GM12878 (cell line): Measurements from ENCODE around the gene MYBPC1. TPM values are rescaled to one million over a fixed set of nuclear protein-coding genes. Genes with fewer than 3 reads are reported as not detected.

Source experiments
- ATAC-seq: fragments of 200-7000 bp; cut with Tn5 transposase; 3 replicates; pipeline ENCODE4 v1.9.1; 2020; ENCODE audit warnings: mild to moderate bottlenecking, moderate library complexity
- BruUV-seq: library from RNA; stranded (reverse); fragments of 400-500 nt; replicated peaks from 2 replicates; lab custom pipeline; 2021; lab: Mats Ljungman, UMichigan
- CTCF ChIA-PET: fragments of 300-600 bp; sonication (Branson Sonifier 250); formaldehyde crosslinking; extraction: SDS; loops from one replicate; lab custom pipeline; 2021; ENCODE audit warnings: inconsistent platforms; lab: Yijun Ruan, JAX
- POLR2A ChIA-PET: fragments of 350-600 bp; formaldehyde crosslinking; extraction: SDS; loops from one replicate; lab custom pipeline; 2021; ENCODE audit warnings: inconsistent platforms; lab: Charles Lee
- RAD21 ChIA-PET: fragments of 300-600 bp; sonication (Branson Sonifier 250); formaldehyde crosslinking; loops from one replicate; lab custom pipeline; 2023; ENCODE audit warnings: antibody characterized with exemption; ENCODE audit not compliant: unreplicated experiment; lab: Charles Lee
- SMC1A ChIA-PET: fragments of 300-600 bp; sonication (Branson Sonifier 250); formaldehyde crosslinking; loops from one replicate; lab custom pipeline; 2023; ENCODE audit not compliant: unreplicated experiment, uncharacterized antibody; lab: Charles Lee
- DNase-seq: peaks from one replicate; pipeline ENCODE4 v3.0.0-alpha.2; 2011; ENCODE audit warnings: low read depth, low spot score
- FAIRE-seq: peaks from 3 replicates; lab custom pipeline; 2011; peaks lifted over from hg19 to GRCh38; lab: Jason Lieb, UNC
- H2AFZ ChIP-seq: 2 replicates; pipeline ENCODE4 v1.6.0; 2011; ENCODE audit warnings: low read depth, low read length, control low read depth; ENCODE audit not compliant: control insufficient read depth
- H3K27ac ChIP-seq: 2 replicates; pipeline ENCODE4 v1.5.1; 2011; ENCODE audit warnings: control low read depth; ENCODE audit not compliant: control insufficient read depth, insufficient read depth
- H3K27me3 ChIP-seq, 2 experiments: replicated peaks in 1 of 2; 2 replicates each; pipeline versions ENCODE4 v1.6.0 to v1.6.1; 2011; ENCODE audit warnings: low read length in 1 of 2; ENCODE audit not compliant: control insufficient read depth in 2 of 2, insufficient read depth in 2 of 2
- H3K36me3 ChIP-seq, 2 experiments: 2 replicates each; pipeline ENCODE4 v1.5.1; 2011; ENCODE audit warnings: low read length in 1 of 2; ENCODE audit not compliant: control insufficient read depth in 2 of 2, insufficient read depth in 2 of 2
- H3K4me1 ChIP-seq: 2 replicates; pipeline ENCODE4 v1.6.1; 2011; ENCODE audit warnings: mild to moderate bottlenecking, low read length, moderate library complexity, mixed read lengths; ENCODE audit not compliant: control insufficient read depth, insufficient read depth
- H3K4me2 ChIP-seq: 2 replicates; pipeline ENCODE4 v1.6.0; 2011; ENCODE audit warnings: control low read depth; ENCODE audit not compliant: control insufficient read depth, insufficient read depth
- H3K4me3 ChIP-seq: fragments of 200-600 bp; sonication (generic); 2 replicates; pipeline ENCODE4 v1.5.1; 2016
- H3K79me2 ChIP-seq: 2 replicates; pipeline ENCODE4 v1.6.0; 2011; ENCODE audit warnings: low read length; ENCODE audit not compliant: control insufficient read depth, insufficient read depth
- H3K9ac ChIP-seq: 2 replicates; pipeline ENCODE4 v1.8.0; 2011; ENCODE audit warnings: low read length, control low read depth, mixed read lengths; ENCODE audit not compliant: control insufficient read depth, insufficient read depth
- H3K9me3 ChIP-seq: replicated peaks from 3 replicates; pipeline ENCODE4 v1.5.1; 2011; ENCODE audit warnings: mild to moderate bottlenecking, low read length; ENCODE audit not compliant: control insufficient read depth, insufficient read depth
- H4K20me1 ChIP-seq: 2 replicates; pipeline ENCODE4 v1.6.0; 2011; ENCODE audit not compliant: control insufficient read depth, insufficient read depth
- CEBPB ChIP-seq, 2 experiments: fragments of 150-350 bp in 1 of 2; IDR thresholded peaks; 2 replicates each; pipeline ENCODE4 v1.6.1; 2012 to 2014; ENCODE audit warnings: low read depth in 2 of 2, low read length in 2 of 2, borderline replicate concordance in 1 of 2, inconsistent platforms in 1 of 2
- E2F4 ChIP-seq: IDR thresholded peaks from 2 replicates; pipeline ENCODE4 v1.6.1; 2012; ENCODE audit warnings: low read depth, low read length, improper control_type of control experiment
- EGR1 ChIP-seq, 2 experiments: IDR thresholded peaks; 1 replicate in 1 of 2; 2 replicates in 1 of 2; pipeline ENCODE4 v1.6.1; 2011 to 2012; ENCODE audit warnings: low read depth in 2 of 2, low read length in 2 of 2, borderline replicate concordance in 1 of 2, mild to moderate bottlenecking in 1 of 2, moderate library complexity in 1 of 2
- FOS ChIP-seq: IDR thresholded peaks from 3 replicates; pipeline ENCODE4 v1.6.1; 2011; ENCODE audit warnings: borderline replicate concordance; ENCODE audit not compliant: insufficient read length; ENCODE audit errors: extremely low read depth
- GABPA ChIP-seq: IDR thresholded peaks from 2 replicates; pipeline ENCODE4 v1.6.1; 2014; ENCODE audit warnings: antibody characterized with exemption, low read depth, mild to moderate bottlenecking, inconsistent platforms
- KAT2A ChIP-seq: conservative IDR thresholded peaks from 2 replicates; pipeline ENCODE4 v1.6.1; 2011; ENCODE audit warnings: low read depth, low read length; ENCODE audit not compliant: control insufficient read depth
- PML ChIP-seq: IDR thresholded peaks from 2 replicates; pipeline ENCODE4 v1.6.1; 2012; ENCODE audit warnings: low read length, inconsistent platforms
- POLR2AphosphoS5 ChIP-seq: IDR thresholded peaks from 2 replicates; pipeline ENCODE4 v1.6.1; 2011; ENCODE audit warnings: mild to moderate bottlenecking, low read length, inconsistent platforms
- WGBS: methylation state at CpG from one replicate; pipeline ENCODE4 v1.1.6; 2016; ENCODE audit warnings: low lambda C conversion rate; ENCODE audit not compliant: insufficient replicate concordance, insufficient coverage; ENCODE audit errors: missing lambda C conversion rate; 5-methylcytosine and 5-hydroxymethylcytosine counted together
- in situ Hi-C: fragments of 300-500 bp; cut with MboI; formaldehyde crosslinking; loops from 9 replicates; pipeline ENCODE4 v1.14.3; 2018; ENCODE audit warnings: mixed read lengths
- intact Hi-C: fragments of 100-400 bp; cut with micrococcal nuclease; formaldehyde crosslinking; loops from one replicate; pipeline ENCODE4 v1.14.2; 2022; ENCODE audit not compliant: unreplicated experiment
- polyA plus RNA-seq, 11 experiments: library from polyadenylated mRNA; depleted of rRNA in 4 of 11; unstranded in 6 of 11; stranded (reverse) in 5 of 11; fragments of >200 nt; fragmentation: Nextera tagmentation in 4 of 11; fragmentation: Illumina TruSeq in 1 of 11; extraction: Ambion mirVana in 4 of 11; extraction: Trizol in 1 of 11; gene quantifications; 1 replicate in 1 of 11; 2 replicates in 10 of 11; pipeline versions ENCODE4 v1.2.1 to v1.2.3, GENCODE V29; 2011 to 2016; ENCODE audit warnings: inconsistent platforms in 2 of 11, missing spikeins in 2 of 11, low read depth in 1 of 11
- total RNA-seq, 4 experiments: library from RNA; depleted of rRNA in 3 of 4; stranded (reverse); fragments of >200 nt in 3 of 4; fragmentation: Illumina TruSeq in 1 of 4; extraction: Trizol in 1 of 4; gene quantifications; 2 replicates each; pipeline versions ENCODE4 v1.2.1 to v1.2.3, GENCODE V29; 2013 to 2021

The MYBPC1 gene
- total and polyA plus RNA-seq, 10 of the 15 experiments (the other 5 are each of a cell fraction or from before 2014, with no cell fraction given), result not detected

- RAD21 ChIA-PET, result no interaction called here
- ATAC-seq (no peak), FAIRE-seq (no peak), DNase-seq (no peak)
- intact Hi-C loops (no loop called here), in situ Hi-C loops (no loop called here)
- Histone ChIP-seq H3K36me3 (no peaks in the 10 kb centered on the region), H3K4me2 (no peak overlapping the region), H3K4me3 (no peak overlapping the region), H3K9ac (no peak overlapping the region), H4K20me1 (no peaks in the 10 kb centered on the region), H2AFZ (no peak overlapping the region), H3K79me2 (no peaks in the 10 kb centered on the region), H3K27ac (no peak overlapping the region), H3K27me3 (no peaks in the 10 kb centered on the region), H3K4me1 (no peaks in the 10 kb centered on the region), H3K9me3 (no peaks in the 10 kb centered on the region)
- no peak for TF ChIP-seq FOS
- TF ChIP-seq EGR1 (IDR thresholded peaks at IDR 0.05; ENCODE audit: borderline replicate concordance in 1 of 2, low read depth in 2 of 2, low read length in 2 of 2), result no peak
- no peak for TF ChIP-seq E2F4
- TF ChIP-seq PML, result no peak
- TF ChIP-seq POLR2AphosphoS5, result no peak
- TF ChIP-seq GABPA, result no peak
- no peak for TF ChIP-seq KAT2A
- TF ChIP-seq CEBPB (IDR thresholded peaks at IDR 0.05; ENCODE audit: borderline replicate concordance in 1 of 2, low read depth in 2 of 2, low read length in 2 of 2), result no peak
- SMC1A ChIA-PET, result no interaction called here
- no TSS peak for BruUV-seq
- POLR2A ChIA-PET, result no interaction called here
- CTCF ChIA-PET, result interaction anchor here (1.1 to 1.4 kb wide), 2 partner anchors 20 to 56 kb away, joined by 3 read pairs; no protein-coding TSS in a partner anchor
- 49% methylated on average over 3 of the region's 3 CpGs for WGBS
Observed at GRCh38 chr12:101703487-101703886, 108.7 kb downstream of the MYBPC1 start.
